ENCODE results near the gene SMIM21. TPM values are rescaled to one million over a fixed set of nuclear protein-coding genes. Genes with fewer than 3 reads are reported as not detected.

SMIM21 gene
- total RNA-seq (not detected), total RNA-seq (0 reads per million in 2 donors)

GRCh38 chr18:75427603-75428002 is at the start of gene SMIM21:
Gene SMIM21 (minus strand): TSS chr18:75427703. CDS start chr18:75427563, 140 bp downstream.
- DNase-seq (no peak), ATAC-seq (no peak)
- no peak within 1 kb of the TSS for H3K4me3 Mint-ChIP-seq
- no peak within 1 kb of the TSS for H3K27ac Mint-ChIP-seq
- no peaks in the 10 kb centered on the region for H3K4me1 Mint-ChIP-seq
- peaks cover 24% of the 10 kb centered on the region for H3K27me3 Mint-ChIP-seq
- H3K9me3 ChIP-seq (ENCODE audit: control insufficient read depth, low read length, poor library complexity, severe bottlenecking) = no peaks in the 10 kb centered on the region
- no peaks in the 10 kb centered on the region for H3K36me3 Mint-ChIP-seq (ENCODE audit: low read depth)

GRCh38 chr18:75475228-75475627 is 47.7 kb upstream of the SMIM21 start:
- H3K27me3 Mint-ChIP-seq = peaks cover 36% of the 10 kb centered on the region
- DNase-seq (no peak), ATAC-seq (no peak)
- peaks cover 8% of the 10 kb centered on the region for H3K4me1 Mint-ChIP-seq
- no peak overlapping the region for H3K27ac Mint-ChIP-seq
- H3K9me3 ChIP-seq (ENCODE audit: control insufficient read depth, low read length, poor library complexity, severe bottlenecking) = no peaks in the 10 kb centered on the region
- no peak overlapping the region for H3K4me3 Mint-ChIP-seq
- H3K36me3 Mint-ChIP-seq (ENCODE audit: low read depth) = peaks cover 2% of the 10 kb centered on the region

GRCh38 chr18:75474332-75474731 is 46.8 kb upstream of the SMIM21 start:
- no peak overlapping the region for H3K4me3 Mint-ChIP-seq
- H3K36me3 Mint-ChIP-seq (ENCODE audit: low read depth) = peaks cover 2% of the 10 kb centered on the region
- DNase-seq = no peak
- peaks cover 8% of the 10 kb centered on the region for H3K4me1 Mint-ChIP-seq
- H3K27ac Mint-ChIP-seq = no peak overlapping the region
- peaks cover 41% of the 10 kb centered on the region for H3K27me3 Mint-ChIP-seq
- no peaks in the 10 kb centered on the region for H3K9me3 ChIP-seq (ENCODE audit: control insufficient read depth, low read length, poor library complexity, severe bottlenecking)
- no peak for ATAC-seq

- DNase-seq = no peak
- no peaks in the 10 kb centered on the region for H3K9me3 ChIP-seq (ENCODE audit: control insufficient read depth, low read length, poor library complexity, severe bottlenecking)
- H3K27me3 Mint-ChIP-seq = peaks cover 41% of the 10 kb centered on the region
- H3K4me1 Mint-ChIP-seq = peaks cover 4% of the 10 kb centered on the region
- H3K27ac Mint-ChIP-seq = no peak overlapping the region
- ATAC-seq = no peak
- H3K36me3 Mint-ChIP-seq (ENCODE audit: low read depth) = peaks cover 2% of the 10 kb centered on the region
- H3K4me3 Mint-ChIP-seq = no peak overlapping the region
Measured at GRCh38 chr18:75473316-75473715, 45.8 kb upstream of the SMIM21 start.

GRCh38 chr18:75472906-75473305 is 45.4 kb upstream of the SMIM21 start:
- H3K4me1 Mint-ChIP-seq = peaks cover 4% of the 10 kb centered on the region
- no peaks in the 10 kb centered on the region for H3K9me3 ChIP-seq (ENCODE audit: control insufficient read depth, low read length, poor library complexity, severe bottlenecking)
- peaks cover 38% of the 10 kb centered on the region for H3K27me3 Mint-ChIP-seq
- no peak for ATAC-seq
- H3K36me3 Mint-ChIP-seq (ENCODE audit: low read depth) = peaks cover 2% of the 10 kb centered on the region
- H3K4me3 Mint-ChIP-seq = no peak overlapping the region
- no peak for DNase-seq
- H3K27ac Mint-ChIP-seq = no peak overlapping the region

- Mint-ChIP-seq H3K4me1 (peaks cover under 1% of the 10 kb centered on the region), H3K36me3 (ENCODE audit: low read depth) (peaks cover under 1% of the 10 kb centered on the region), H3K4me3 (no peak overlapping the region), H3K27ac (no peak overlapping the region), H3K27me3 (peaks cover 41% of the 10 kb centered on the region)
- no peak for DNase-seq
- H3K9me3 ChIP-seq (ENCODE audit: control insufficient read depth, low read length, poor library complexity, severe bottlenecking) = no peaks in the 10 kb centered on the region
- no peak for ATAC-seq
Measured at GRCh38 chr18:75472396-75472795, 44.9 kb upstream of the SMIM21 start.

- Mint-ChIP-seq H3K4me1 (no peaks in the 10 kb centered on the region), H3K27ac (no peak overlapping the region), H3K36me3 (ENCODE audit: low read depth) (no peaks in the 10 kb centered on the region), H3K4me3 (no peak overlapping the region), H3K27me3 (peaks cover 37% of the 10 kb centered on the region)
- no peak for DNase-seq
- no peaks in the 10 kb centered on the region for H3K9me3 ChIP-seq (ENCODE audit: control insufficient read depth, low read length, poor library complexity, severe bottlenecking)
- ATAC-seq = no peak
Measured at GRCh38 chr18:75471850-75472249, 44.3 kb upstream of the SMIM21 start.

GRCh38 chr18:75467851-75468250 is 40.3 kb upstream of the SMIM21 start:
- H3K9me3 ChIP-seq (ENCODE audit: control insufficient read depth, low read length, poor library complexity, severe bottlenecking) = no peaks in the 10 kb centered on the region
- Mint-ChIP-seq H3K27ac (no peak overlapping the region), H3K4me3 (no peak overlapping the region), H3K36me3 (ENCODE audit: low read depth) (peaks cover 2% of the 10 kb centered on the region), H3K27me3 (peaks cover 29% of the 10 kb centered on the region), H3K4me1 (no peaks in the 10 kb centered on the region)
- no peak for ATAC-seq
- DNase-seq = no peak

GRCh38 chr18:75467281-75467795 is 39.8 kb upstream of the SMIM21 start:
- H3K9me3 ChIP-seq (ENCODE audit: control insufficient read depth, low read length, poor library complexity, severe bottlenecking) = no peaks in the 10 kb centered on the region
- Mint-ChIP-seq H3K27ac (no peak overlapping the region), H3K36me3 (ENCODE audit: low read depth) (peaks cover 2% of the 10 kb centered on the region), H3K4me3 (no peak overlapping the region), H3K27me3 (peaks cover 24% of the 10 kb centered on the region), H3K4me1 (no peaks in the 10 kb centered on the region)
- no peak for ATAC-seq
- DNase-seq = no peak

- Mint-ChIP-seq H3K4me1 (no peaks in the 10 kb centered on the region), H3K27me3 (peaks cover 13% of the 10 kb centered on the region), H3K36me3 (ENCODE audit: low read depth) (peaks cover 2% of the 10 kb centered on the region), H3K27ac (no peak overlapping the region), H3K4me3 (no peak overlapping the region)
- DNase-seq = no peak
- no peak for ATAC-seq
- H3K9me3 ChIP-seq (ENCODE audit: control insufficient read depth, low read length, poor library complexity, severe bottlenecking) = no peaks in the 10 kb centered on the region
Measured at GRCh38 chr18:75464356-75464755, 36.9 kb upstream of the SMIM21 start.

GRCh38 chr18:75462178-75462832 is 34.8 kb upstream of the SMIM21 start:
- no peak overlapping the region for H3K27ac Mint-ChIP-seq
- H3K27me3 Mint-ChIP-seq = peaks cover 7% of the 10 kb centered on the region
- no peaks in the 10 kb centered on the region for H3K4me1 Mint-ChIP-seq
- H3K4me3 Mint-ChIP-seq = no peak overlapping the region
- no peaks in the 10 kb centered on the region for H3K9me3 ChIP-seq (ENCODE audit: control insufficient read depth, low read length, poor library complexity, severe bottlenecking)
- DNase-seq = no peak
- peaks cover 2% of the 10 kb centered on the region for H3K36me3 Mint-ChIP-seq (ENCODE audit: low read depth)
- no peak for ATAC-seq

- DNase-seq = no peak
- Mint-ChIP-seq H3K4me3 (peak overlapping the region; percentile 47), H3K27ac (no peak overlapping the region), H3K4me1 (peaks cover 2% of the 10 kb centered on the region), H3K36me3 (ENCODE audit: low read depth) (no peaks in the 10 kb centered on the region), H3K27me3 (peaks cover 40% of the 10 kb centered on the region)
- H3K9me3 ChIP-seq (ENCODE audit: control insufficient read depth, low read length, poor library complexity, severe bottlenecking) = peaks cover 2% of the 10 kb centered on the region
- no peak for ATAC-seq
Measured at GRCh38 chr18:75456199-75456631, 28.7 kb upstream of the SMIM21 start.

- H3K9me3 ChIP-seq (ENCODE audit: control insufficient read depth, low read length, poor library complexity, severe bottlenecking) = peaks cover 2% of the 10 kb centered on the region
- ATAC-seq = no peak
Measured at GRCh38 chr18:75455249-75456198, 28.0 kb upstream of the SMIM21 start.

More at GRCh38 chr18:75455249-75456198, 28.0 kb upstream of the SMIM21 start:
- Mint-ChIP-seq H3K36me3 (ENCODE audit: low read depth) (no peaks in the 10 kb centered on the region), H3K4me3 (peak overlapping the region; percentile 65), H3K27me3 (peaks cover 43% of the 10 kb centered on the region), H3K27ac (no peak overlapping the region), H3K4me1 (peaks cover 2% of the 10 kb centered on the region)
- DNase-seq = no peak

All from T-helper 17 cell (primary cell).